HG02943 (cell line): ENCODE data around the gene LSR.

Experiments used
- ATAC-seq: cut with Tn5 transposase; IDR thresholded peaks from one replicate; pipeline ENCODE4 v1.9.1; 2021; ENCODE audit warnings: mild to moderate bottlenecking, low read depth, moderate library complexity; ENCODE audit not compliant: unreplicated experiment

Gene LSR

GRCh38 chr19:35297922-35298321, 49.1 kb downstream of the LSR start:
- ATAC-seq = no peak

- ATAC-seq = no peak
Observed at GRCh38 chr19:35298561-35298972, 49.8 kb downstream of the LSR start.

GRCh38 chr19:35299523-35300338, 50.9 kb downstream of the LSR start:
- no peak for ATAC-seq

- no peak for ATAC-seq
Observed at GRCh38 chr19:35300339-35300649, 51.5 kb downstream of the LSR start.

- ATAC-seq = no peak
Observed at GRCh38 chr19:35301961-35302360, 53.2 kb downstream of the LSR start.

GRCh38 chr19:35302446-35302845, 53.6 kb downstream of the LSR start:
- no peak for ATAC-seq

GRCh38 chr19:35303357-35303915, 54.6 kb downstream of the LSR start:
- ATAC-seq = no peak

- ATAC-seq = no peak
Observed at GRCh38 chr19:35304036-35304435, 55.2 kb downstream of the LSR start.

GRCh38 chr19:35305181-35305580, 56.4 kb downstream of the LSR start:
- ATAC-seq = no peak

- no peak for ATAC-seq
Observed at GRCh38 chr19:35306473-35307246, 57.9 kb downstream of the LSR start.

GRCh38 chr19:35307931-35308330, 59.1 kb downstream of the LSR start:
- no peak for ATAC-seq

GRCh38 chr19:35308910-35309309, 60.1 kb downstream of the LSR start:
- ATAC-seq = no peak

- no peak for ATAC-seq
Observed at GRCh38 chr19:35309481-35310279, 60.9 kb downstream of the LSR start.

- ATAC-seq = no peak
Observed at GRCh38 chr19:35310331-35310730, 61.5 kb downstream of the LSR start.

GRCh38 chr19:35310811-35311465, 62.1 kb downstream of the LSR start:
- no peak for ATAC-seq

- ATAC-seq = no peak
Observed at GRCh38 chr19:35311901-35312665, 63.3 kb downstream of the LSR start.

- no peak for ATAC-seq
Observed at GRCh38 chr19:35313587-35313986, 64.8 kb downstream of the LSR start.

- no peak for ATAC-seq
Observed at GRCh38 chr19:35314031-35314430, 65.2 kb downstream of the LSR start.

- no peak for ATAC-seq
Observed at GRCh38 chr19:35314858-35315470, 66.2 kb downstream of the LSR start.
